CD14-positive monocyte (primary cell): Measurements from ENCODE around the gene THSD1. TPM values are rescaled to one million over a fixed set of nuclear protein-coding genes. Genes with fewer than 3 reads are reported as not detected.
"Not testable (repeated sequence)": the region's sequence is repeated elsewhere in the genome, so short reads cannot be mapped to it uniquely, and the experiment has no call there.

ENCODE experiments used
- DNase-seq, 3 donors: peaks; one replicate each; pipeline ENCODE4 v3.0.0-alpha.2; 2011 to 2022
- H2AFZ ChIP-seq: 2 replicates; pipeline ENCODE4 v1.6.0; 2012; ENCODE audit warnings: mild to moderate bottlenecking, low read depth, low read length, inconsistent platforms; ENCODE audit not compliant: insufficient read depth, poor library complexity, severe bottlenecking
- H3K27ac ChIP-seq, 2 donors: 1 replicate in 1 of 2; 2 replicates in 1 of 2; pipeline ENCODE4 v1.5.1; 2012 to 2013; ENCODE audit warnings: low read length in 2 of 2, control low read depth in 1 of 2, inconsistent platforms in 1 of 2, low read depth in 1 of 2, mild to moderate bottlenecking in 1 of 2
- H3K27me3 ChIP-seq, 2 donors: one replicate each; pipeline versions ENCODE4 v1.6.0 to v1.6.1; 2011 to 2013; ENCODE audit warnings: low read length in 2 of 2; ENCODE audit not compliant: control insufficient read depth in 2 of 2, insufficient read depth in 2 of 2
- H3K36me3 ChIP-seq, 2 donors: replicated peaks in 1 of 2; 1 replicate in 1 of 2; 2 replicates in 1 of 2; pipeline versions ENCODE4 v1.5.1 to v1.6.1; 2012 to 2013; ENCODE audit warnings: low read length in 2 of 2, control low read depth in 1 of 2, inconsistent platforms in 1 of 2, mild to moderate bottlenecking in 1 of 2; ENCODE audit not compliant: insufficient read depth in 2 of 2, control insufficient read depth in 1 of 2
- H3K4me1 ChIP-seq, 2 donors: 1 replicate in 1 of 2; 2 replicates in 1 of 2; pipeline versions ENCODE4 v1.5.1 to v1.6.1; 2012 to 2013; ENCODE audit warnings: low read length in 2 of 2, control low read depth in 1 of 2, inconsistent platforms in 1 of 2, mild to moderate bottlenecking in 1 of 2, moderate library complexity in 1 of 2; ENCODE audit not compliant: insufficient read depth in 2 of 2, control insufficient read depth in 1 of 2
- H3K4me2 ChIP-seq: replicated peaks from 2 replicates; pipeline ENCODE3; 2012; ENCODE audit warnings: low read length, moderate library complexity, mild to moderate bottlenecking; ENCODE audit not compliant: poor library complexity, severe bottlenecking; ENCODE audit errors: extremely low read depth
- H3K4me3 ChIP-seq, 3 experiments: fragments of 200-600 bp in 1 of 3; sonication (generic) in 1 of 3; replicated peaks in 1 of 3; 1 replicate in 2 of 3; 2 replicates in 1 of 3; pipeline ENCODE4 v1.5.1; 2011 to 2013; ENCODE audit warnings: low read length in 3 of 3, mild to moderate bottlenecking in 3 of 3, control low read depth in 2 of 3, low read depth in 2 of 3, inconsistent platforms in 1 of 3, moderate library complexity in 1 of 3
- H3K79me2 ChIP-seq: 2 replicates; pipeline ENCODE4 v1.6.0; 2012; ENCODE audit warnings: mild to moderate bottlenecking, control low read depth, inconsistent platforms, low read length, moderate library complexity; ENCODE audit not compliant: insufficient read depth
- H3K9ac ChIP-seq: 2 replicates; pipeline ENCODE4 v1.6.0; 2017; ENCODE audit warnings: low read length, mild to moderate bottlenecking; ENCODE audit not compliant: insufficient read depth, poor library complexity, severe bottlenecking
- H3K9me3 ChIP-seq, 2 donors: replicated peaks in 1 of 2; 1 replicate in 1 of 2; 2 replicates in 1 of 2; pipeline versions ENCODE4 v1.5.1 to v1.6.1; 2012 to 2013; ENCODE audit warnings: low read length in 2 of 2, control low read depth in 1 of 2; ENCODE audit not compliant: control insufficient read depth in 1 of 2, insufficient read depth in 1 of 2
- H4K20me1 ChIP-seq: 2 replicates; pipeline ENCODE4 v1.6.0; 2012; ENCODE audit warnings: mild to moderate bottlenecking, low read length, control low read depth, moderate library complexity; ENCODE audit not compliant: insufficient read depth
- H3K27ac Mint-ChIP-seq, 7 donors: one replicate each; pipeline ENCODE4 v1.8.0; 2020; ENCODE audit warnings: mild to moderate bottlenecking in 7 of 7, mixed read lengths in 7 of 7, moderate library complexity in 6 of 7, inconsistent platforms in 2 of 7
- H3K27me3 Mint-ChIP-seq, 3 donors: one replicate each; pipeline ENCODE4 v1.8.0; 2021 to 2022; ENCODE audit warnings: low read depth in 3 of 3, mild to moderate bottlenecking in 3 of 3, mixed read lengths in 3 of 3, moderate library complexity in 3 of 3, inconsistent platforms in 1 of 3
- H3K36me3 Mint-ChIP-seq, 2 donors: one replicate each; pipeline ENCODE4 v1.8.0; 2020; ENCODE audit warnings: mixed read lengths in 2 of 2, inconsistent platforms in 1 of 2, mild to moderate bottlenecking in 1 of 2
- H3K4me1 Mint-ChIP-seq: one replicate; pipeline ENCODE4 v1.8.0; 2020; ENCODE audit warnings: mild to moderate bottlenecking, mixed read lengths
- H3K4me3 Mint-ChIP-seq, 2 donors: one replicate each; pipeline ENCODE4 v1.8.0; 2020; ENCODE audit warnings: mild to moderate bottlenecking in 2 of 2, mixed read lengths in 2 of 2, moderate library complexity in 1 of 2
- H3K9me3 Mint-ChIP-seq, 7 donors: one replicate each; pipeline ENCODE4 v1.8.0; 2020 to 2022; ENCODE audit warnings: mixed read lengths in 7 of 7, mild to moderate bottlenecking in 6 of 7, moderate library complexity in 6 of 7, inconsistent platforms in 2 of 7
- CTCF ChIP-seq: fragments of 200-600 bp; IDR thresholded peaks from one replicate; pipeline ENCODE4 v1.8.0; 2022; ENCODE audit warnings: antibody characterized with exemption, mild to moderate bottlenecking
- WGBS: methylation state at CpG from one replicate; pipeline ENCODE4 v1.1.5; 2013; ENCODE audit warnings: missing lambda C conversion rate; ENCODE audit not compliant: insufficient coverage; 5-methylcytosine and 5-hydroxymethylcytosine counted together
- intact Hi-C, 2 donors: fragments of 100-400 bp; cut with micrococcal nuclease; formaldehyde crosslinking; loops; one replicate each; pipeline versions ENCODE4 v1.15.0 to v1.15.1; 2023
- polyA plus RNA-seq, 3 donors: library from polyadenylated mRNA; depleted of rRNA in 1 of 3; unstranded in 2 of 3; stranded (reverse) in 1 of 3; fragments of 300-500 nt in 2 of 3; fragments of >200 nt in 1 of 3; fragmentation: Illumina TruSeq in 2 of 3; gene quantifications; 1 replicate in 2 of 3; 2 replicates in 1 of 3; pipeline ENCODE4 v1.2.3, GENCODE V29; 2012 to 2021

Gene THSD1
- polyA plus RNA-seq, 3 donors = 0.52 TPM; not detected in 2

- Histone ChIP-seq H3K27ac (no peak overlapping the region), H3K79me2 (no peaks in the 10 kb centered on the region), H3K36me3 (no peaks in the 10 kb centered on the region), H3K27me3 (no peaks in the 10 kb centered on the region), H3K4me2 (no peak overlapping the region), H4K20me1 (no peaks in the 10 kb centered on the region), H3K9me3 (no peaks in the 10 kb centered on the region), H2AFZ (no peak overlapping the region), H3K4me3 (no peak overlapping the region), H3K4me1 (no peaks in the 10 kb centered on the region), H3K9ac (no peak overlapping the region)
- no CpG with 5 or more reads among the region's 1 CpG for WGBS
- Mint-ChIP-seq H3K9me3 (no peaks in the 10 kb centered on the region), H3K27me3 (peaks cover 1 to 4% (median 2%) of the 10 kb centered on the region in 3 donors), H3K27ac (no peak overlapping the region), H3K4me3 (no peak overlapping the region), H3K4me1 (no peaks in the 10 kb centered on the region), H3K36me3 (no peaks in the 10 kb centered on the region)
- intact Hi-C loops = no loop called here
- no peak for DNase-seq
- no peak for TF ChIP-seq CTCF
These were observed 31.0 kb downstream of the THSD1 start for GRCh38 chr13:52374873-52375411.

GRCh38 chr13:52374389-52374788 lies 31.6 kb downstream of the THSD1 start:
- Histone ChIP-seq H3K4me2 (no peak overlapping the region), H2AFZ (no peak overlapping the region), H3K9ac (no peak overlapping the region), H3K9me3 (no peaks in the 10 kb centered on the region), H3K4me3 (no peak overlapping the region), H3K4me1 (no peaks in the 10 kb centered on the region), H3K79me2 (no peaks in the 10 kb centered on the region), H3K27ac (no peak overlapping the region), H3K36me3 (no peaks in the 10 kb centered on the region), H4K20me1 (no peaks in the 10 kb centered on the region), H3K27me3 (no peaks in the 10 kb centered on the region)
- no peaks in the 10 kb centered on the region for H3K36me3 Mint-ChIP-seq
- no peak for DNase-seq
- H3K27ac Mint-ChIP-seq = no peak overlapping the region
- no CpG with 5 or more reads among the region's 4 CpGs for WGBS
- no peaks in the 10 kb centered on the region for H3K9me3 Mint-ChIP-seq
- peaks cover 1 to 4% (median 2%) of the 10 kb centered on the region in 3 donors for H3K27me3 Mint-ChIP-seq
- H3K4me1 Mint-ChIP-seq = no peaks in the 10 kb centered on the region
- intact Hi-C loops = no loop called here
- no peak overlapping the region for H3K4me3 Mint-ChIP-seq
- TF ChIP-seq CTCF = no peak

GRCh38 chr13:52373277-52373676 lies 32.7 kb downstream of the THSD1 start:
- not testable (repeated sequence) for H3K4me1 Mint-ChIP-seq
- WGBS = no CpG with 5 or more reads among the region's 1 CpG

More at GRCh38 chr13:52373277-52373676, 32.7 kb downstream of the THSD1 start:
- H3K36me3 Mint-ChIP-seq, H3K27ac ChIP-seq, H3K9me3 ChIP-seq, H3K36me3 ChIP-seq, H3K79me2 ChIP-seq, H3K27me3 ChIP-seq, H3K27me3 Mint-ChIP-seq, H3K9me3 Mint-ChIP-seq, H4K20me1 ChIP-seq, H3K9ac ChIP-seq, DNase-seq, H3K4me3 Mint-ChIP-seq, H3K4me1 ChIP-seq, H3K4me2 ChIP-seq, H3K4me3 ChIP-seq, intact Hi-C loops, H2AFZ ChIP-seq, H3K27ac Mint-ChIP-seq: not testable (repeated sequence)
